HG02623 (cell line): ENCODE data around the gene MALRD1.

Experiments
- ATAC-seq: cut with Tn5 transposase; IDR thresholded peaks from one replicate; pipeline ENCODE4 v1.9.1; 2021; ENCODE audit warnings: moderate library complexity; ENCODE audit not compliant: unreplicated experiment

Gene MALRD1

DNA sequence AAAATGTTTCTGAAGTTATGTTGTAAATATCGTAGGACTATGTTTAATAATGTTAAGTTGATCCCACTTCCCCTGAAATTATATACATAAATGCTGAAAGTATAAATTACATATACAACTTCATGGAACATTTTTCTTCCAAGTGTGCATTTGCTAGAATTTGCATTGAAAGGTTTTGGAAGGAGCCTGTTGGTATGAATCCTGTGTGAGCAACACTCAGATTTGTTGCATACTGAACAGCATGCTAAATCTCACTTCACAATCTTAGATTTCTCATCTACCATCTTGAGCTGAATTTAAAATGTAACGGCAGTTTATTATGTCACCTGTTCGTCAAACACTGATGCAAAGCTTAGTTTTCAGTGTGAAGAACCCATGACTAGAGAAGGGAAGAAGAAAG is 172.6 kb downstream of the MALRD1 start:
- ATAC-seq, result no peak

DNA sequence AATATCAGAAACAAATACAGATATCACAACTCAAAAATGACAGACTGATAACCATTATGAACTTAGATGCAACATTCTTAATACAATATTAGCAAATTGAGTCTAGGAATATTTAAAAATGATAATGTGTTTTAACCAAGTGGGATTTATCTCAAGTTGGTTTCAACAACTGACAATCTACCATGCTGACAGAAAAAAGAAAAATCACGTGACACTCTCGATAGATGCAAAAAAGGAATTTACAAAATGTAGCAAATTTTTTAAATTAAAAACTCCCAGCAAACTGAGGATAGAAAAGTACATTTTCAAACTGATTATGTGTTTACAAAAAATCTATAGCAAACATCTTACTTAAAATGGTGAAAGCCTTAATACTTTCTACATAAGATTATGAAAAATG is 177.4 kb downstream of the MALRD1 start:
- ATAC-seq, result no peak

DNA sequence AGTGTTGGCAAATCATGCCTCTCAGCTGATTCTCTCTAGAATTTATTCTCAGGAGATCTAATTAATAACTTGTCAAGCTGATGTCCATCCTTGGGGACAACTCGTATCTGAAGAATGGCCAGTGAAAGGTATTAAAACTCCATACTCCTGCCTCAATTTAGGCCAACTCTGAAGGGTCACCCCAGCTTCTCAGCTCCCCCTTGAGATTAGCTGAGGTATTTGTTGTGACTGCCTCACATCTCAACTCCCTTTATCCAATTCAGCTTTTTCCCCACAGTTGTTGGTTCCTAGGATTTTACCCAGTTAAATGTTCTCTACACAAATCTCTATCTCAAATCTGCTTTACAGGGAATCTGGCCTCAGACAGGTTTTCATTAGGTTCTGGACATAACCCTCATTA is 182.4 kb downstream of the MALRD1 start:
- no peak for ATAC-seq

DNA sequence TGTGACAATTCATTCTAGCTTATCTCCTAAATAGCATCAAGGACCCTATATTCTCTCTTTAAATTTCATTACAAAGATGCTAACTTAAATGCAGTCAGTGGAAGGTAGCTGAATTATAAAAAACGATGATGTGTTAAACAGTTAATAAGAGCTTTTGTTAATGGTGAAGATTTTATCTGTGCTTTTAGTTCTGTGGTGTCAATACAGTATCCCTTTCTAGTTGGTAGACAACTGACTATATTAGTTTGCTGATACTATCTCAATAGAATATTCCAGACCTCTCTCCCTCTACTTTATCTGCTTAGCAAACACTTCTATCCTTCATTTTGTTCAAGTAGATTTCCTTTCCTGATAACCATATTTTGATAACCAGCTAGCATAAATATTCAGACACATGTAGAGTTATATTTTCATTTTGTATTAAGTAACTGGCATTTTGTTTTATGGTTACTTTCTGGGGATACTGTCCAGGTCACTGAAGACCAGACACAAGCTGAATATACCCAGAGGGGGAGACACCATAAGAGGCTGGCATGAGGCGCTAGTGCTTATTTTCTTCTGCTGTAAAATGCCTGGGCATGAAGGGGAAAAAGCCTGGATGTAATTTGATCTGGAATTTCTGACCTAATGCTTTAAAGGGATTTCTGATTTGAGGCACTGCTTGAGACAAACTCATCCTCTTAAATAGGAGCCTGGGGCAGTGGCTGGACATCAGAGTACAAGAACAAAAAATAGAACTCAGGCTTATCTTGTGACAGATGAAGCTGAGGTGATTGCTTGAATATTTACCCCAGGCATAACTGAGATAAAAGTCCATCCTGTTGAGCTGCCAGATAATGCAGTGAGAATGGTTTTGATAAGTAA is 197.5 kb downstream of the MALRD1 start:
- no peak for ATAC-seq

DNA sequence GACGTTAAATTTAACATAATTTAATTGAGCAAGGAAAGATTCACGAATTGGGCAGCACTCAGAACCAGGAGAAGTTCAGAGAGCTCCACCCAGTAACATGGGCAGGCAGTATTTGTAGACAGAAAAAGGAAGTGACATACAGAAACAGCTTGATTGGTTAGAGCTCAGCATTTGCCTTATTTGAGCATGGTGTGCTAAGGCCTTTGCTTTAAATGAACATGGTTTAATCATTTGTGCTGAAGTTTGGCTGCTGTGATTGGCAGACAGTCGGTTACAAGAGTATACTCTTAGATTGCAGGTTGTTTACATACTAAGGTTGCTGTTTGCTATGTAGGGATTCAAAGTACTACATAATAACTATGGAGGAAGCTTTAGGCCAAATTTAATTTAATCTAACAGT is 199.2 kb downstream of the MALRD1 start:
- ATAC-seq, result no peak

DNA sequence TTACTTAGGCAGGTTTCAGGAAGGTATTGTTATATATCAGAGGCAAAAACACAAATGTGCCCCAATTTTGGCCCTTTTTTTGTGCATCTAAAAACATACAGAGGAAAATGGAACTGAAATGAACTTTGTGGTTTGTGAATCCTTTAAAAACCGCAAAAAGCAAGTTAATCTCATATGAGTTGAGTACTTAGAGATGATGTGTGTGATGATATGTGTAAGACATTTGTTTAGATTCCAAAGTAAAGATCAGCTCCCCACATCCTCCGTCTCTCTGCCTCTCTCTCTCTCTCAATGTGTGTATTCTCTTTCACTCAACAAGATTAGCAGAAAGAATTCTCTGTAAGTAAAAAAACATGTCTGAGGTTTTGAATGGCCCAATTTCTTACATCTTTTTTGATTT is 201.9 kb downstream of the MALRD1 start:
- ATAC-seq, result no peak

DNA sequence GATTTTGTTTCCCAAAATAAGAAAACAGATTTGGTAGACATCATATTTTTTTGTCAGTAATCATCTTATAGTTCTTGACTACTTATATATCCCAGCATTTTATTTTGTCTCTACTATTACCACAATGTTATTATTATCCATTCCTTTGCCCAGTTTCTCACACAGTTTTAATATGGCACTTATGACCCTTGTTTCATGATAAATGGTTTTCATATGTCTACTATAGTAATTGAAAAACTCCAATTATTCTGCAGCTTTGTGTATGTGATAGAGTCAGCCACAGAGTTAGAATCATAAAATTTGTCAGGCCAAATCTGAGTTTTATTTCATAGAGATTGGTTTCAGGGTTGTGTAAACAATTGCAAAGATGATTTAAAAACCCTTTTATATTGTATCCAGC is 203.9 kb downstream of the MALRD1 start:
- no peak for ATAC-seq

DNA sequence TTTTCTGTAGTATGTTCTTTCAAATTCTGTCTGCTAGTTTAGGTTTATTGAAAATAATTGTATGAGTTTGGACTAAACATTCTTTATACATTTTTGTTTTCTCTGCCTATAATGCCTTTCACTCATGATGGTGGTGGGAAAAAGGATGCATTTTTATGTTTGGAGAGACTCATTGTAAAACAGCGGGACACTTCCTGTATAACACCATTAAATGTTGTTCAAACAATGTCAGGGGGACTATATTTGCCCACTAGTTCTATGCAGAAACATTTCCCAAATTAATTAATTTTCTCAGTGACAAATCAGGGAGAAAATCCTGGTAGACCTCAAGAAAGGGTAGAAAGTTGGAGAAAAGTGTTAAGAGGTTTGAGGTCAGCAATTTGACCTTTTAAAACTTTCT is 207.7 kb downstream of the MALRD1 start:
- ATAC-seq, result no peak

DNA sequence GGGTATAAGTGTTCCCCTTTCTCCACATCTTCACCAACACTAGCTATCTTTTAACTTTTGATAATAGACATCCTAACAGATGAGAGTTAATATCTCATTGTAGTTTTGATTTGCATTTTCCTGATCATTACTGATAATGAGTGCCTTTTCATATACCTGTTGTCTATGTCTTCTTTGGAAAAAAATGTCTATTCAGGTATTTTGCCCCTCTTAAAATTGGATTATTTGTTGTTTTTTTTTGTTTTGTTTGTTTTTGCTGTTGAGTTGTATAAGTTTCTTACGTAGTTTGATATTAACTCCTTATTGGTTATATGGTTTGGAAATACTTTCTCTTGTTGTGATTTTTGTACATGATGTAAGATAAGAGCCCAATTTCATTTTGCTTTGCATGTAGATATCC is 214.7 kb downstream of the MALRD1 start:
- ATAC-seq, result no peak

DNA sequence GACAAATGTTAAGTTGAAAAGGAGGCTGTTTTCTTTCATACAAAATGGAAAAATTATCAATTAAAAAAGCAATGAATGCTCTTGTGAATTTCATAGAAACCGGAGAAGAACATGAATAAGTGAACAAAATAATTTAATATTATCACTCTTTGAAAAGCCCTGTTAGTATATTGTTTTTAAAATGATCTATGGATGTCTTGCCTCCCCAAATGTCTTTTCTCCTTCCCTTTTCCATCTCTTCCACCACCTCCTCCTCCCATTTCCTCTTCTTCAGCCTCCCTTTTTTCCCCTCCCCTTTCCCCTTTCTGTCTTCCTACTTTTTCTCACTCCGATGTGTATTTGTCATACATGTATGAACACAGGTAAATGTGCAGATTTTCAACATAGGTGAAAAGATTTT is 234.7 kb downstream of the MALRD1 start:
- no peak for ATAC-seq

DNA sequence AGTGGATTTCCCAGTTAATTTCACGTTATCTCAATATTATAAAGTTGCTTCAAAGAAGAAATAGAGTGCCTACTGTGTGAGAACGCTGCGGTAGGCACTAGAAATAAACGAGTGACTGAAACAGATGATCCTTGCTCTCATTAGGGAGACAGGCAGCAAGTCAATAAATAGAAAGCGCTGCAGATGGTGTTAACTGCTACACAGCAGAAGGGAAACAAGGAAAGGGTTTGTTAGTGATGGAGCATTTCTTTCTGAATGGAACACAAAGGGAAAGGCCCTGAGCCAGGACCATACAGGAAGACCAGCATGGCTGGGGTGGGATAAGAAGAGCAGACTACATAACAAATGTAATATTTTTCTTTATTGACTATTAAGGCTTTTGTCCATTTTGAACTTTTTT is 235.2 kb downstream of the MALRD1 start:
- no peak for ATAC-seq

DNA sequence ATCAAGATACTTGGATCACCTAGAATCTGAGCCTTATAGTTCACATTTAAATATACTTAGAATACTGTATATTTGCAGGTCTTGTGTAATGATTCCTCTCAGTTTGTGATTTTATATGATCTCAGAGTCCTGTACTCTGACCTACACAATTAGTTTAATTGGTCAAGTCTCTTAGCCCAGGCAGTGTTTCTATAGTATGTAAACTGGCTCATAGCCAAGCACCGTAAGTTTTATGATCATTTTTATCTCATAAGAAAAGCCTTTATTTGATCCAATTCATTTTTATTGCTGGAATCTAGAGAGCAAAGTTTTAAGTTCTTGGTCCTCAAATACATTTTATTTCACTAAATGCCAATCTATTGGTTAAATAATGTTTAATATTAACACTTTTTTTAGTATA is 242.2 kb downstream of the MALRD1 start:
- no peak for ATAC-seq

DNA sequence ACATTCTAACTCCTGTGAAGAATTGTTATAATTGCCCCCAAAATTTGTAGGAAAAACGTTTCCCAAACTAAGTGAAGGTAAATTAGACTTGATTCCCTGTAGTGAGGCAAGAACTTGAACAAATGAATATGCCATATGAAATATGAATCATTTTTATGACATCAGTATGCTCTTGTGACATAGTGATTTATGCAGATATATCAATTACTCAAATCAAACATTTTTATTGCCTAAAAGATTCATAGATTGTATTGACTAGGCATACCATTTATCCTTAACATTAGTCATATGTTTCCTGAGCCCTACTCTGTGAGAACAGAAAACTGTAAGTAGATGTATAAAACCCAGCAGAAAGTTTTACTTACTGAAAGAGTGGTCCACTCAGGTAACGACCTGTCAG is 245.6 kb downstream of the MALRD1 start:
- no peak for ATAC-seq

DNA sequence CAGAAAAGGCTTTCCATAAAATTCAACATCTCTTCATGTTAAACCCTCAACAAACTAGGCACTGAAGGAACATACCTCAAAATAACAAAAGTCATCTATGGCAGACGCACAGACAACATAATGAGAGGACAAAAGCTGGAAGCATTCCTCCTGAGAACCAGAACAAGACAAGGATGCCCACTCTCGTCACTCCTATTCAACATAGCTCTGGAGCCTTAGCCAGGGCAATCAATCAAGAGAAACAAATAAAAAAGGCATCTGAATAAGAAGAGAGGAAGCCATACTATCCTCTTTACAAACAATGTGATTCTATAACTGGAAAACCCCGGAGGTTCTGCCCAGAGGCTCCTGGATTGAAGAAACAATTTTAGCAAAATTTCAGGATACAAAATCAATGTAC is 251.0 kb downstream of the MALRD1 start:
- ATAC-seq, result no peak

DNA sequence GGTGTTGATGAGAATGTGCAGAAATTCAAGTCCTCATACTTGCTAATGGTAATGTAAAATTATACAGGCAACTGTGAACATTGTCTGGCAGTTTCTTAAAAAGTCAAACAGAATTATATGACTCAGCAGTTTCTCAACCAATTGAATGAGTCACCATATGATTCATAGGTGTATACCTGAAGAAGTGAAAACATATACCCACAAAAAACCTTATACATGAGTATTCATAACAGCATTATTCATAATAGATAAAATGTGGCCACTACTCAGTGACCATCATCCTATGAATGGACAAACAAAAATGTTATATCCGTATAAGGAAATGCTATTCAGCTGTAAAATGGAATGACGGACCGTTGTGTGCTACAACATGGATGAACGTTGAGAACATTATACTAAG is 253.5 kb downstream of the MALRD1 start:
- ATAC-seq, result no peak

DNA sequence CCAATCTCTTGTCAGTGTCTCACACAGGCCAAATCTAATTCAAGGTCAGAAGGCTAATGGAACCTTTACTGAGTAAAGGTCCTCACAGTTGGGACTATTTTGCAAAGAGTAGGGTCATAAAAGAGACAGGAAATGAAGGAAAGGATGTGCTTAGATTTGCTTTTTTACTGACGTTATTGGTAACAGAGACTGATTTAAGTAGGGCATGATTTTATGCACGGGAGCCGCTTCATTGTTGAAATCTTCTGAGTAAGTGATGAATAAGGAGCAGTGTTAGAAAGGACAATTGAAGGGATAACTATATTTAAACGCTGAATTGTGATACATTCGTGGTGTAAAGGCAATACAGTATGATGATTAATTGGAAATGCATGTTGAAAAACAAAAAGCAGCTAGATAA is 261.5 kb downstream of the MALRD1 start:
- ATAC-seq, result no peak

DNA sequence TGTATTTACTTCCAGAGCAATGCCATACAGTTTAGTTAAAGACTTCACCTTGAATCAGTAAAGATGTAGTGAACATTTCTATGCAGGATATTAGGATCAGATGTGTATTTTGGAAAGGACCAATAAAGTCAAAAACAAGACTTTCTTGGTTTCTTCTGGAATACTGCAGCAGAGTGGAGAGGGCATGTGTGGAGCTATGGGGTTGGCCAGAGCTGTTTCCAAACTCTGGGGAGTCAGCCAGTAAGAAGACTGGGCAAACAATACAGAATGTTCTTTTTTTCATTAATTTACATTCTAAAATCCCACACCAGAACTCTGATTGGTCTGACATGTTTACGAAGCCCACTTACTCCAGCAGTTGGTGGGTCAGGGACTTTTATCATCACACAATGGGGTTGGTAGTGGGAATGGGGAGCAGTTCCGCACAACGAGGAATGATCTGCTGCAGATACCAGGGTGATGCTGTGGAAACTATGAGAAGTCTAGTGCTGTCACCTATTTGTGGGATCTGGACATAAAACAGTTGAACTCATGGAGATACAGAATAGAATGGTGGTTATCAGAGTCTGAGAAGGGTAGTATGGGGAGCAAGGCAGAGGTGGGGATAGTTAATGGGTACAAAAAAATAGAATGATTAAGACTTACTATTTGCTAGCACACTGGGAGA is 267.7 kb downstream of the MALRD1 start:
- ATAC-seq, result no peak

DNA sequence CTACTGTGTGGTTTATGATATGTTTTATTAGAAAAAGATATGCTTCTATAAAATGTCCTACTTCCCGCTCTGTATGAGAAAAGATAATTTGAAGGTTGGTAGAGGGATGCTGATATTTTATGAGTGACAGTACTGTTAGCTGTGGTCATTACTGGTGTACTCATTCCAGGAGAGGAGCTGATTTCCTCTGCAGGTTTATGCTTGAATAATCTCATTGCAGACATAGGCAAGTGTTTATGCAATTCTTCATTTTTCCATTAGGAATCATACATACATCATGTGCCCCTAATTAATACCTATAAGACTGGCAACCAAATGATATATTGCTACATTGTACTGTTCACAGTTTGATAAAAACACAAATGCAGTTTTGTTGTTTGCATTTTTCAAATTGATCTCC is 269.4 kb downstream of the MALRD1 start:
- no peak for ATAC-seq

DNA sequence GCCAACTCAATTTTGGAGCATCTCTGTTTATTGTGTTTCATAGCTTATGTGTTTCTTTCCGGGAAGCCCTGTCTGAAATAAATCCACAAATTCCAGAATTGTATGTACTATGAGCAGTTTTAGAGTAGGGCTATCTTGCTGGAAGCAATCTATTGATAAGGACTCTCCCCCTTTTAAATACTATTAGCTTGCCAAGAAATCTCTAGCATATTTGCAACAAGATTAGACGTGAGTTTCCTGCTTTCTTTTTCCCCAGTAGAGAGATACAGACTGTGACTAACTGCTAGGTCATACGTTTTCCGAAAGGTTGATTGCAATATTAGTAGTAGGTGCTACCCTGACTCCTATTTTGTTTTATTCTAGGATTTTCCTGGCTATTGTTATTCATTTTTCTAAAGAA is 277.0 kb downstream of the MALRD1 start:
- ATAC-seq, result no peak

DNA sequence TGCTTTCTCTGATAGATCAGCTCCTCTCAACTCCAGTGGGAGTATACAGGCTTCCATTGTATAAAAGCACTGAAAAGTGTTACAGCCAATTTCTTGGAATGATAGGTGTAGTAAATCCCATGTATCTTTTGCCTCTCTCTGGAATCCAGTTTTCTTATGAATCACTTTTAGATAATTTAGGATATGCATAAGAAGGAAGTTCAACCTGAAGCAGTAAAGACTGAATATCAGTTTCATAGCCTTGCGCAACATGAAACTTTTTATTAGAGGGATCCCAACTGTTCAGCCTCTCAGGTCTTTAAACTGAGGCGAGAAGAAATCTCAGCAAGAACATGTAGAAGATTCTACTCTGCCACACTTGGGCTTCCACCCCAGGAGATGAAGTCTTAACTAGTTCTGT is 280.0 kb downstream of the MALRD1 start:
- no peak for ATAC-seq

DNA sequence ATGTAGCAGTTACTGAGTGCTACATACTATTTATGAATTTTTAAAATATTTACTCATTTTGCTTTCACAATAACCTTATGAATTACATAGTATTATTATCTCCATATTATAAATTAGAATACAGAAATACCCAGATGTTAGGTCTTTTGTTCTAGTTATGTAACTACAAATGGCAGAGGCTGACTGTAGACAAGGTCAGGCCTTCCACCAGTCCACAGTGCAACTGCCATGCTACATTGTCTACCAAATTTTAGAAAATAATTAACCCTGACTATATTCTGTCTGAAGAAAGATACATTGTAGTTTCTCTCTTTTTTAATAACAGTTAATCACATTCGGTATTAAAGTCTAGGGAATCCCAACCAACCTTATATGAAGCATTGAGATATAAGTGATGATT is 280.9 kb downstream of the MALRD1 start:
- no peak for ATAC-seq

DNA sequence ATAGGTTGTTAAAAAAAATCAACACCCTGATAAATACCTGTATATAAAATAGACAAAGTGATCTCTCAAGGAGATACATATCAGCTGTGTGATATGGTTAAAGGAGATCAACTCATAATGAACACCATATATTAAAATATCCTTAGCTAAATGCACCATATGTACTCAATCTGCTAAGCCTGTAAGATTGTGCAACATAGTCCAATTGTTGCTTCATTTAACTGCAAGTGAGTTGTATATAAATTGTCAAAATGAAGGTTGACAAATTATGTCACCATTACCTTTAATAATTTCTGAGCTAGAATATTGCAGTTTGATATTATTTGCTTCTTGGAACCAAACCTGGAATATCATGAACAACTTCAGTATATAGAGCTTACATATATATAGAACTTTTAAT is 283.7 kb downstream of the MALRD1 start:
- ATAC-seq, result no peak

DNA sequence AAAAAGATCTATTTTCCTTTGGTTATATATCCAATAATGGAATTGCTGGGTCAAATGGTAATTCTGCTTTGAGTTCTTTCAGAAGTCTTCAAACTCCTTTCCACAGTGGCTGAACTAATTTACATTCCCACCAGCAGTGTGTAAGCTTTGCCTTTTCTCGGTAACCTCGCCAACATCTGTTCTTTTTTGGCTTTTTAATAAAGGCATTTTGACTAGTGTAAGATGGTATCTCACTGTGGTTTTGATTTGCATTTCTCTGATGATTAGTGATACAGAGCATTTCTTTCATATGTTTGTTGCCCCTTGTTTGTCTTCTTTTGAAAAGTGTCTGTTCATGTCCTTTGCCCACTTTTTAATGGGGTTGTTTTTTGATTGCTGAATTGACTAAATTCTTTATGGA is 285.0 kb downstream of the MALRD1 start:
- ATAC-seq, result no peak
